ENCODE measurements around the gene FBN3.

The FBN3 gene

DNA sequence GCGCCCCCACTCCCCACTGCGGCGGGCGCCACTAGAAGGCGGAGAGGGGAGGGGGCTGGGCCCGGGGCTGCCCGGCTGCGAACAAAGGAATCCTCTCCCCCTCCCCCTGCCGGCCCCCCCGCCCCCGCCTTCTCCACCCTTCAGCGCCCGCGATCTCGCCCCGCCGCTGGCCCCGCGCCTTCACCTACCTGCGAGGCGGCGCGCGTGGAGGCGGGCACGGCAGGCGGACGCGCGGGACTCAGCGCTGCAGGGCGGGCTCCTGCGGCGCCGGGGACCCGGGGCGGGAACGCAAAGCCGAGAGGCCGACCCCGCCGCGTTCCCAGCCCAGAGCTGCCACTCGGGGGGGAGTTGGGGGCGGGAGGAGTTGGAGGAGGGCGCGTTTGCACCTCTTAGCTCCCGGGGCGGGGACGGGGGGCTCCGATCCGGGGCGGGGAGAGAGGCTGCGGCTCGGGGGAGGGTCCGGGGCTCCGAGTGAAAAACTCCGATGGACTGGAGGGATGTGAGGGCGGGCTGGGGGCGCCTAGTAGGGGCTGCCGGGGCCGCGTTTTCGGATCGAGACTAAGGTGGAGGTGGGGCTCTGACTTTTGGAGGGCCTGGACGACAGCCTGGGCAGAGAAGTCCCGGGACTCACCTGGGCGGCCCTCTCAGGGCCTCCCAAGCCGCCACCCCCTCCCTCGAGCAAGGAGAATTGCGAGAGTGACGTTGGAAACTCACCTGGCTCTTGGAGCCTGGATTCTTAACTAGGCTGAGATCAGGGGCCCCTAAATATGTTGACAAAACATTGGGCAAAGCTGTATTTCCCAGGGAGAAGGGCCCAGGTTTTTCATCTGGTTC, at the start of gene FBN3:
FBN3 (minus strand) TSS at position 332 of the 834 bp plus-strand sequence. CDS start 2,112 bp downstream, outside the sequence.
- no peaks in the 10 kb centered on the region for H3F3A ChIP-seq (ENCODE audit: insufficient read depth, low read length)
- H3K27ac ChIP-seq (ENCODE audit: low read depth, low read length, poor library complexity, severe bottlenecking): no peak within 1 kb of the TSS
- peaks cover 16% of the 10 kb centered on the region; the same call in 1 of the 2 replicates for H3K27me3 ChIP-seq (ENCODE audit: insufficient read depth, low read length)

DNA sequence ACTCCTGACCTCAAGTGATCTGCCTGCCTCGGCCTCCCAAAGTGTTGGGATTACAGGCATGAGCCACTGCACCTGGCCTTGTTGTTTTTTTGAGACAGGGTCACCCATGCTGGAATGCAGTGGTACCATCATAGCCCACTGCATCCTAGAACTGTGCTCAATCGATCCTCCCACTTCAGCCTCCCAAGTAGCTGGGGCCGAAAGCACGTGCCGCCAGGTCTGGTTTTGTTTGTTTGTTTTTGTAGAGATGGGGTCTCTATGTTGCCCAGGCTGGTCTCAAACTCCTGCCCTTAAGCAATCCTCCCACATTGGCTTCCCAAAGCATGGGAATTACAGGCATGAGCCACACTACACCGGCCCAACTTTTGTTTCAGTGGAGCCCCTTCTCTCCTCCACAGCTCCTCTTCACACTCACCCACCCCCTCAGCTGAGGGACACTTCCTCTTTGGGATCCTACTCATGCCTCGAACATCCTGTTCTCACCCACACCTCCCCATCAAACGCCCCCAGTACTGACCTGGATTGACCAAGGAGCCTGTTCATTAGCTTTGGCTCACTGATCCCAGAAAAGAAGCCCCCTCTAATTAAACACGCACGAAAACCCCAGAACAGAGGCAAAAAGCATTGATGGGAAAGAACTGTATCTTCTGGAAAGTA, 47.0 kb upstream of the FBN3 start:
- Histone ChIP-seq H3K27me3 (ENCODE audit: insufficient read depth, low read length) (no peaks in the 10 kb centered on the region), H3K79me2 (ENCODE audit: insufficient read depth, low read length) (no peaks in the 10 kb centered on the region), H3K4me2 (ENCODE audit: low read length) (peak overlapping the region; percentile 46; the same call in 1 of the 2 replicates), H3F3A (ENCODE audit: insufficient read depth, low read length) (no peaks in the 10 kb centered on the region), H2AFZ (ENCODE audit: low read length) (no peak overlapping the region), H3K4me3 (ENCODE audit: low read depth, low read length, poor library complexity, severe bottlenecking) (no peak overlapping the region), H3K27ac (ENCODE audit: low read depth, low read length, poor library complexity, severe bottlenecking) (peak overlapping the region; percentile 90), H3K36me3 (ENCODE audit: insufficient read depth, low read length) (no peaks in the 10 kb centered on the region), H3K9me2 (ENCODE audit: low read depth, low read length) (no peaks in the 10 kb centered on the region), H4K20me1 (ENCODE audit: insufficient read depth, low read length) (no peaks in the 10 kb centered on the region), H3K4me1 (ENCODE audit: insufficient read depth, low read length, severe bottlenecking) (peaks cover 61% of the 10 kb centered on the region), H3K9ac (ENCODE audit: low read length) (no peak overlapping the region; the same call in 1 of the 2 replicates), H3K9me3 (ENCODE audit: low read length) (no peaks in the 10 kb centered on the region)
- TF ChIP-seq EZH2 (IDR thresholded peaks at IDR 0.05; ENCODE audit: borderline replicate concordance, low read length) (no peak), CTCF (IDR thresholded peaks at IDR 0.05; ENCODE audit: low read length) (no peak)

More for the DNA sequence above, at the start of gene FBN3:
- Histone ChIP-seq H3K4me1 (ENCODE audit: insufficient read depth, low read length, severe bottlenecking) (no peaks in the 10 kb centered on the region), H3K4me3 (ENCODE audit: low read depth, low read length, poor library complexity, severe bottlenecking) (no peak within 1 kb of the TSS), H3K9me2 (ENCODE audit: low read depth, low read length) (no peaks in the 10 kb centered on the region), H3K79me2 (ENCODE audit: insufficient read depth, low read length) (no peaks in the 10 kb centered on the region), H3K36me3 (ENCODE audit: insufficient read depth, low read length) (no peaks in the 10 kb centered on the region), H4K20me1 (ENCODE audit: insufficient read depth, low read length) (no peaks in the 10 kb centered on the region), H3K4me2 (ENCODE audit: low read length) (no peak within 1 kb of the TSS), H3K9me3 (ENCODE audit: low read length) (no peaks in the 10 kb centered on the region), H3K9ac (ENCODE audit: low read length) (no peak within 1 kb of the TSS), H2AFZ (ENCODE audit: low read length) (no peak within 1 kb of the TSS)
- TF ChIP-seq EZH2 (IDR thresholded peaks at IDR 0.05; ENCODE audit: borderline replicate concordance, low read length) (no peak), CTCF (IDR thresholded peaks at IDR 0.05; ENCODE audit: low read length) (no peak)

DNA sequence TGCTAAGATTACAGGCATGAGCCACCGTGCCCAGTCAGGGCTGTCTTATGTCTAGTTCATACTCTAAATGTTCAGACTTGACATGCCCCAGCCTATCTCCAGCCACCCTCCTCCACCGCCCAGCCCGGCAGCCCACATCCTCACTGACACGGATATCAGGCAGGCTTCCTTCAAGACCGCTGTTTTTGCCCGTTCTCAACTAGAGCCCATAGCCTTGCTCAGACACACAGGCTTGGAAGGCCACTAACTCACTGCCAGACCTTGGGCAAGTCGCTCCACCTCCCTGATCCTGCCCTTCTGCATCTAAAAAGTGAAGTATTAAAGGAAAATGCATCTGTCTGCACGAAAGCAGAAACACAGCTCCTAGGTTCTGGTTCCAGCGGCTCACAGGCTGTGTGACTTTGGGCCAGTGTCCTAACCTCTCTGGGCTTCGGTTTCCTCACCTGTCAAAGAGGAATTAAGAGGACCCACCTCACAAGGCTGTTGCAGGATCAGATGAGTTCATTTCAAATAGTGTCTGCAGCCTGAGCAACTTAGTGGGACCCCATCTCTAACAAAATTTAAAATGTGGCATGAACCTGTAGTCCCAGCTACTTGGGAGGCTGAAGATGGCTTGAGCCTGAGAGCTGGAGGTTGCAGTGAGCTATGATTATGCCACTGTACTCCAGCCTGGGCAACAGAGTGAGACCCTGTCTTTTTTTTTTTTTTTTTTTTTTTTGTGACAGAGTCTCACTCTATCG, 45.3 kb upstream of the FBN3 start:
- Histone ChIP-seq H4K20me1 (ENCODE audit: insufficient read depth, low read length) (no peaks in the 10 kb centered on the region), H3F3A (ENCODE audit: insufficient read depth, low read length) (no peaks in the 10 kb centered on the region), H3K4me3 (ENCODE audit: low read depth, low read length, poor library complexity, severe bottlenecking) (peak overlapping the region; percentile 3), H3K79me2 (ENCODE audit: insufficient read depth, low read length) (no peaks in the 10 kb centered on the region), H3K9me3 (ENCODE audit: low read length) (no peaks in the 10 kb centered on the region), H2AFZ (ENCODE audit: low read length) (no peak overlapping the region), H3K9ac (ENCODE audit: low read length) (peak overlapping the region; percentile 28; the same call in 1 of the 2 replicates), H3K4me1 (ENCODE audit: insufficient read depth, low read length, severe bottlenecking) (peaks cover 62% of the 10 kb centered on the region), H3K27me3 (ENCODE audit: insufficient read depth, low read length) (no peaks in the 10 kb centered on the region), H3K36me3 (ENCODE audit: insufficient read depth, low read length) (no peaks in the 10 kb centered on the region), H3K9me2 (ENCODE audit: low read depth, low read length) (no peaks in the 10 kb centered on the region), H3K27ac (ENCODE audit: low read depth, low read length, poor library complexity, severe bottlenecking) (peak overlapping the region; percentile 90), H3K4me2 (ENCODE audit: low read length) (peak overlapping the region; percentile 48; the same call in 1 of the 2 replicates)
- TF ChIP-seq EZH2 (IDR thresholded peaks at IDR 0.05; ENCODE audit: borderline replicate concordance, low read length) (no peak), CTCF (IDR thresholded peaks at IDR 0.05; ENCODE audit: low read length) (no peak)

Data from OCI-LY1 (cell line).